Astrocyte (in vitro differentiated cells and primary cell): ENCODE measurements around the gene SH2B2.

ENCODE experiments used
- EZH2 ChIP-seq: IDR thresholded peaks from 2 replicates; pipeline ENCODE4 v1.6.1; 2012; ENCODE audit warnings: mild to moderate bottlenecking, low read length, inconsistent platforms; ENCODE audit not compliant: insufficient read depth
- TF ChIP-seq, protein P1 (sequence below): IDR thresholded peaks from 2 replicates; pipeline ENCODE4 v1.5.1; 2011; ENCODE audit warnings: low read depth, mild to moderate bottlenecking, inconsistent platforms, low read length, moderate library complexity; ENCODE audit not compliant: insufficient read depth

DNA sequence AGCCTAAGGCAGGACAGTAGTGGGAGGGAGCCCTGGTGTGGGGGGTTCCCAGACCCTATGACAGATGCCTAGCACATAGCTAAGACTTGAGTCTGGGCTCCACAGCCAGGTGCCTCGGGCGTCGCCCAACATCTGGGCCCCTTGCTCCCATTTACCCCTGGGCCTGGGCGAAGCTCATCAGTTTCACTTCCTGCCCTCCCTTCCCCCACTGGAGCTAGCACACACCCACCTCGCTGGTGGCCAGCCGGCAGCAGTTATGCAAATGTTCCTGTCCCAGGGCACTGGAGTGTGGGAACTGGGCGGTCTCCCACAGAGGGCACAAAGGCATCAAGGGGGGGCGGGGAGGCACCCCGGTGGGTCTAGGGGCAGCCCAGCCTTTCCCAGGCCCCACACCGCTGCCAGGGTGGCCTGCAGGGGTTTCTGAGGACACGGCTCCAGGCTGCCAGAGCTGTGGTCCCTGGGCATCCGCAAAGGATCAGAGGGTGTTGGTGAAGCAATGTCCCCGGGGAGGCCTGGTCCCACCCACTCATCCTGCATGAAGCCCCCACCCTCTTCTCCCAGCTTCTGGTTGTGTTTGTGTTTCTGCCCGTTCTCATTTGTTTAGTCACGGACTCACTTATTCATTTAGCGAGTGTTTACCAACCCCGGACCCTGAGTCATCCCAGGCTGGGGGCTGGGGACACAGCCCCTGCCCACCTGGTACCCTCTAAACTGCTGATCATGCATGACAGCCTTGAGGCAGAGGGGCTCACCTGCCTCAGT lies 20.4 kb downstream of the SH2B2 start:
- TF ChIP-seq, protein P1, sequence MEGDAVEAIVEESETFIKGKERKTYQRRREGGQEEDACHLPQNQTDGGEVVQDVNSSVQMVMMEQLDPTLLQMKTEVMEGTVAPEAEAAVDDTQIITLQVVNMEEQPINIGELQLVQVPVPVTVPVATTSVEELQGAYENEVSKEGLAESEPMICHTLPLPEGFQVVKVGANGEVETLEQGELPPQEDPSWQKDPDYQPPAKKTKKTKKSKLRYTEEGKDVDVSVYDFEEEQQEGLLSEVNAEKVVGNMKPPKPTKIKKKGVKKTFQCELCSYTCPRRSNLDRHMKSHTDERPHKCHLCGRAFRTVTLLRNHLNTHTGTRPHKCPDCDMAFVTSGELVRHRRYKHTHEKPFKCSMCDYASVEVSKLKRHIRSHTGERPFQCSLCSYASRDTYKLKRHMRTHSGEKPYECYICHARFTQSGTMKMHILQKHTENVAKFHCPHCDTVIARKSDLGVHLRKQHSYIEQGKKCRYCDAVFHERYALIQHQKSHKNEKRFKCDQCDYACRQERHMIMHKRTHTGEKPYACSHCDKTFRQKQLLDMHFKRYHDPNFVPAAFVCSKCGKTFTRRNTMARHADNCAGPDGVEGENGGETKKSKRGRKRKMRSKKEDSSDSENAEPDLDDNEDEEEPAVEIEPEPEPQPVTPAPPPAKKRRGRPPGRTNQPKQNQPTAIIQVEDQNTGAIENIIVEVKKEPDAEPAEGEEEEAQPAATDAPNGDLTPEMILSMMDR, result no peak
- TF ChIP-seq EZH2, result no peak
